Retinal pigment epithelial cell (primary cell): Measurements from ENCODE around the gene TSPAN1.

Experiments used
- DNase-seq: peaks from one replicate; pipeline ENCODE4 v3.0.0-alpha.2; 2010; ENCODE audit warnings: low read depth
- H3K4me3 ChIP-seq: 2 replicates; pipeline ENCODE4 v1.5.1; 2011; ENCODE audit warnings: mild to moderate bottlenecking, low read length, control low read depth, moderate library complexity
- CTCF ChIP-seq: conservative IDR thresholded peaks from 2 replicates; pipeline ENCODE4 v1.5.1; 2011; ENCODE audit warnings: low read depth, low read length, control low read depth, inconsistent platforms

The TSPAN1 gene

GRCh38 chr1:46160212-46160611 is 14.7 kb upstream of the TSPAN1 start:
- TF ChIP-seq CTCF, result no peak
- H3K4me3 ChIP-seq, result no peak overlapping the region
- no peak for DNase-seq

GRCh38 chr1:46166521-46167462 is 8.1 kb upstream of the TSPAN1 start:
- TF ChIP-seq CTCF, result no peak
- DNase-seq, result no peak
- peak overlapping the region; percentile 53 for H3K4me3 ChIP-seq

DNA sequence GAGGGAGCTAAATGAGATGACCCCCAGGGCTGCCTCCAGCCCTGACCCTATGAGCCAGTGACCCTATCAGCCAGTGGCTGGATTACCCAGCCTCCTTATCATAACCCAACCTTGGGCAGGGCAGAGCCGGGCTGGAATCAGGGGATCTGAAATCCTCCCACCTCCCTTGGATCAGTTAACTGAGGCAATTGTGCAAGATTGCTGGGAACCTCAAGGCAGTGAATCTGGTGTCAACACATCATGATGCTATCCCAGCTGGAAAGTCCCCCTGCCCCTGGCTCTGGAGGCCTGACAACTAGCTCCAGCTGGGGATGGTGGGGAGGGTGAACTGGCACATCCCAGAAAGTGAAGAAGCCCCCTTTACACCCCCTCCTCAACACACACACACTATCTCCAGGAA is 6.4 kb upstream of the TSPAN1 start:
- no peak for DNase-seq
- no peak for TF ChIP-seq CTCF
- H3K4me3 ChIP-seq, result no peak overlapping the region

DNA sequence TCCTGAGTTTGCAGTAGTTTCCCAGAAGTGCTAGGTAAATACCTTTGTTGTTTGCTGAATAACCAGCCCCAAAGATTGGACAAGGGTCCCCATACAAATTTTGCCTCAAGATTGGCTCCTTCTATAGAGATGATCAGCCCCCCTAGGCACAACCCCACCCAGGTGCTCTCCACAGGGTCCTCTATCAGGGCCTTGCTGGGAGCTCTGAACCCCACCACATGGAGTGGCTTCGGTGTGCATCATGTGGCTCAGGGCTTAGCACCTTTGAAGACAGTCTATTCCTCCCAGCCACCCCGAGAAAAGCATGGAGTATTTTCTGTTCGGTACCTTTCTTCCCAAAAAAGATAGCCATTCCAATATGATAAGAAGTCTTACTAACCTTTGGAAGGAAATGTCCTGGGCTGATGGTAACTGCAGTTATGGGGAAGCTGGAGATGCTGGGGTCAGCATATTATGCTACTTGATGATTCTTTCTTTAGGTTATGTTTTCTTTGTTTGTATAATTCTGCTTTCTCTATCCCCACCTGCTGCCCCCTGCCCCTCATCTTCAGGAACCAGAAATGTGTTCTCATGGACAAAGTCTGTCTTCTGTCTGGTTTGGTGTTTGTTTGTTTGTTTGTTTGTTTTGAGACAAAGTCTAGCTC is 5.0 kb upstream of the TSPAN1 start:
- TF ChIP-seq CTCF, result no peak
- no peak for DNase-seq
- H3K4me3 ChIP-seq, result no peak overlapping the region

DNA sequence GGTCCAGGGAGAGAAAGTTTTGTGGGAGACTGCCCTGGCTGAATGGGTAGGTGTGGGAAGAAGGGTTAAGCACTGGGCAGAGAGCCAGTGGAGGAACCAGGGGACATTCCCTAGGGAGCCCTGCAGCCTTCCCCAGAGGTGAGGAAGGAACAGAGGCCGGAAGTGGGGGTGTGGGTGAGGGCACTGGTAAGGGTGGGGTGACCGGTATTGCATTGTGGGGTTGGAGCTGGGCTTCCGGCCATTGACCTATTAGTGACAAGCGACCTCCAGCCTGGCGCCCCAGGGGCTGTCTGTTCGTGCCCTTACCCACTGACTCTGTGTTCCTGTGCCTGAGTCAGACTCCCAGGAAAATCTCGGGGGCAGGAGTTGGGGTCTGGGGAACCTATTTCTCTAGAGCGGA is 3.5 kb upstream of the TSPAN1 start:
- H3K4me3 ChIP-seq, result no peak overlapping the region
- no peak for DNase-seq
- TF ChIP-seq CTCF, result no peak

GRCh38 chr1:46171871-46172270 is 3.0 kb upstream of the TSPAN1 start:
- TF ChIP-seq CTCF, result no peak
- no peak overlapping the region for H3K4me3 ChIP-seq
- no peak for DNase-seq
